ENCODE data around the gene MPV17. TPM values are rescaled to one million over a fixed set of nuclear protein-coding genes. Genes with fewer than 3 reads are reported as not detected.

Gene MPV17
- total and polyA plus RNA-seq, 9 of the 15 experiments (the other 6 are each of a cell fraction or from before 2014, with no cell fraction given), result 54.7 to 140 (median 70.2) TPM

GRCh38 chr2:27347641-27348040 is 24.7 kb upstream of the MPV17 start (continued):
- no peak for TF ChIP-seq ZNF77 (CRISPR knock-in tag; IDR thresholded peaks at IDR 0.05)
- no peak for TF ChIP-seq TCF7L2 (IDR thresholded peaks at IDR 0.05; ENCODE audit: low read depth, low read length)

DNA sequence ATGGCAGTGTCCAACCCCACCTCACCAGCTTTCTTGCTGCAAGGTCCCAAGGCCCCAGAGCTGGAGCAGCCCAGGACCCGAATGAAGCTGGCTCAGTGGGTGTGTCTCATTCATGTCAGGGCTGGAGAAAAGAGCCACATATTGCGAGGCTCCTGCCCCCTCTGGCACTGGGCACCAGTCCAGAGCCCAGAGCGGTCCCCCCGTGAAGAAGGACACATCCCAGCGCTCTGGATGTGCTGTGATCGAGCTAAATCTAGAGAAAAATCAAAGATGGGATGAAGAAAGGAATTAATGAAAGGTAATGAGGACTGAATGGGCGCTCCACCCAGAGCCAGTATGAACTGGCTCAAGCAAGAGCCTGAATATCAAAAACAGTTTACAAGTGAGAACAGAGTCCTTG is 13.3 kb upstream of the MPV17 start:
- Histone ChIP-seq H3K4me2 (ENCODE audit: insufficient read depth, low read length) (no peak overlapping the region), H2AFZ (ENCODE audit: low read depth, low read length) (no peak overlapping the region), H3K36me3 (ENCODE audit: control insufficient read depth, insufficient read depth, low read length) (peaks cover 75% of the 10 kb centered on the region), H3K4me1 (replicated peaks in 1 of 2; ENCODE audit: control insufficient read depth in 2 of 2, insufficient read depth in 2 of 2, low read length in 2 of 2) (no peaks in the 10 kb centered on the region), H3K79me2 (ENCODE audit: control insufficient read depth, insufficient read depth, low read length) (no peaks in the 10 kb centered on the region), H3K9me1 (ENCODE audit: control insufficient read depth, insufficient read depth, low read length) (no peaks in the 10 kb centered on the region), H3K9ac (ENCODE audit: insufficient read depth in 1 of 2, low read depth in 2 of 2, low read length in 2 of 2) (0 out of 4 replicates have a peak overlapping the region, but pooled peaks of 1 of the 2 experiments have one; percentile 4), H3K9me3 (replicated peaks; ENCODE audit: control insufficient read depth, insufficient read depth, low read depth, low read length) (no peaks in the 10 kb centered on the region), H3K27me3 (ENCODE audit: control insufficient read depth in 2 of 2, insufficient read depth in 2 of 2, low read length in 2 of 2) (no peaks in the 10 kb centered on the region), H3K4me3 (no peak overlapping the region), H4K20me1 (replicated peaks; ENCODE audit: control insufficient read depth, insufficient read depth, low read length) (no peaks in the 10 kb centered on the region), H3K27ac (ENCODE audit: extremely low read depth, low read depth, low read length) (no peak overlapping the region)
- FAIRE-seq, result no peak
- intact Hi-C loops (cut with micrococcal nuclease) (no loop called here), in situ Hi-C loops (cut with MboI) (no loop called here)
- ATAC-seq, result no peak
- WGBS (ENCODE audit: insufficient coverage, low coverage, missing lambda C conversion rate), result 95% methylated on average over 7 of the region's 7 CpGs
- ChIA-PET POLR2A (interaction anchor here (1.1 to 3.1 kb wide), 4 partner anchors 9 to 21 kb away, joined by 4 to 14 read pairs (median 4); partner anchors contain the start of genes GTF3C2 and MPV17), CTCF (ENCODE audit: low intra/inter-chr PET ratio) (no interaction called here)
- no peak for DNase-seq (ENCODE audit: extremely low read depth in 1 of 4, low spot score in 3 of 4)
- no TSS peak for BruUV-seq (replicated peaks)
- no peak for TF ChIP-seq PPARD (CRISPR knock-in tag; IDR thresholded peaks at IDR 0.05)
- no peak for TF ChIP-seq GATAD2B (IDR thresholded peaks at IDR 0.05; ENCODE audit: borderline replicate concordance)
- TF ChIP-seq ZNF133 (CRISPR knock-in tag; IDR thresholded peaks at IDR 0.05), result no peak
- TF ChIP-seq ZNF592 (IDR thresholded peaks at IDR 0.05), result no peak
- 0 out of 2 replicates have a peak, but pooled peaks have one; percentile 28 for TF ChIP-seq ZC3H4 (CRISPR knock-in tag; IDR thresholded peaks at IDR 0.05; ENCODE audit: borderline replicate concordance)
- no peak for TF ChIP-seq HDAC2 (IDR thresholded peaks at IDR 0.05)
- no peak for TF ChIP-seq ZBTB8A (IDR thresholded peaks at IDR 0.05; ENCODE audit: partially characterized antibody)
- TF ChIP-seq BRCA1 (IDR thresholded peaks at IDR 0.05), result no peak
- TF ChIP-seq BRCA1 (CRISPR knock-in tag; IDR thresholded peaks at IDR 0.05), result no peak

Measured in K562 (cell line).